DOHH2 (cell line): ENCODE results near the gene ACSF3.
"Not testable (repeated sequence)": the region's sequence is repeated elsewhere in the genome, so short reads cannot be mapped to it uniquely, and the experiment has no call there.

ENCODE experiments used
- CTCF ChIP-seq: fragments of 200-600 bp; sonication (generic); IDR thresholded peaks from one replicate; pipeline ENCODE4 v1.5.1; 2014; ENCODE audit warnings: antibody characterized with exemption, mild to moderate bottlenecking, low read depth, low read length; ENCODE audit not compliant: poor library complexity, severe bottlenecking
- EZH2phosphoT487 ChIP-seq: fragments of 200-600 bp; sonication (generic); IDR thresholded peaks from 2 replicates; pipeline ENCODE4 v1.6.1; 2017; ENCODE audit warnings: borderline replicate concordance, mild to moderate bottlenecking, antibody characterized with exemption, low read length, moderate library complexity, mixed read lengths

GRCh38 chr16:89192186-89192955 is 98.7 kb downstream of the ACSF3 start:
- not testable (repeated sequence) for TF ChIP-seq CTCF, EZH2phosphoT487
